Progenitor cell of endocrine pancreas (in vitro differentiated cells): ENCODE data around the gene THBD. TPM values are rescaled to one million over a fixed set of nuclear protein-coding genes. Genes with fewer than 3 reads are reported as not detected.

ENCODE experiments used
- DNase-seq: peaks from one replicate; pipeline ENCODE4 v3.0.0; 2021; ENCODE audit warnings: low spot score; ENCODE audit not compliant: unreplicated experiment
- H3K27ac Mint-ChIP-seq: 2 replicates; pipeline ENCODE4 v1.8.0; 2021; ENCODE audit warnings: mild to moderate bottlenecking, moderate library complexity, mixed read lengths
- H3K27me3 Mint-ChIP-seq: 2 replicates; pipeline ENCODE4 v1.8.0; 2021; ENCODE audit warnings: mixed read lengths
- H3K36me3 Mint-ChIP-seq: 2 replicates; pipeline ENCODE4 v1.8.0; 2022; ENCODE audit warnings: mixed read lengths; ENCODE audit not compliant: insufficient read depth
- H3K4me1 Mint-ChIP-seq: 2 replicates; pipeline ENCODE4 v1.8.0; 2021; ENCODE audit warnings: low read depth, mixed read lengths
- H3K4me3 Mint-ChIP-seq: 2 replicates; pipeline ENCODE4 v1.8.0; 2021; ENCODE audit warnings: low read depth, mild to moderate bottlenecking, moderate library complexity, mixed read lengths
- H3K9me3 Mint-ChIP-seq: 2 replicates; pipeline ENCODE4 v1.8.0; 2021; ENCODE audit warnings: low read depth, mixed read lengths
- total RNA-seq: library from RNA; stranded (reverse); gene quantifications from 2 replicates; pipeline ENCODE4 v1.2.1, GENCODE V29; 2021
- TF ChIP-seq, protein P1 (sequence below): fragments of 200-600 bp; sonication (generic); IDR thresholded peaks from one replicate; pipeline ENCODE4 v1.5.0; 2021; ENCODE audit warnings: antibody characterized with exemption, mild to moderate bottlenecking; ENCODE audit not compliant: unreplicated experiment

Gene THBD
- total RNA-seq, 1 donor from 2014 or later, result 0.19 TPM

DNA sequence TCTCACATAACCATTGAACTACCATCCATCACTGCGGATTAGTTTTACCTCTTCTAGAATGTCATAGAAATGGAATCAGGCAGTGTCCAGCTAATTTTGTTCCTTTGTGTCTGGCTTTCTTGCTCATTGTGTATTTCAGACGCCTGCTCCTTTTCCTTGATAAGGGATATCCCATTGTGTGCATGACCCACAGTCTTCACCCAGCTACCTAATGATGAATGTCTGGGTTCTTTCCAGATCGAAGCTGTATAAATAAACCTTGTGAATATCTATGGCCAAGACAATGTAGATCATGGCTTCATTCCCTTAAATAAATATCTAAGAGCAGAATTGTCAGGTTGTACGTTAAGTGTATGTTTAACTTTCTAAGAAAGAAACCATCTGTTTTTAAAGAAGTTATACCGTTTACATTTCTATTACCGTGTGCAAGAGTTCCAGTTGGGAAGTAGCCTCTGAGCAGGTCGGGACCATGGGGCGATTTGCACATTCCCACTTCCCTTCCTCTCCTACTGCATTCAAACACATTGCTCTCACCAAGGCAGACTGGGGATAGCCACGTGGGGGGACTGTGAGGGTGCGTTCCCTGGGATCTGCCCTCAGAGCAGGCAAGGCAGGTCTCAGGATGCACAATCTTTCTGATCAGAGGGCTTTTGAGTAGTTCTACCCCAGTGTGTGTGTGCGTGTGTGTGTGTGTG is 23.6 kb upstream of the THBD start:
- H3K27ac Mint-ChIP-seq, result no peak overlapping the region
- H3K9me3 Mint-ChIP-seq, result no peaks in the 10 kb centered on the region
- DNase-seq, result no peak
- peaks cover 21% of the 10 kb centered on the region for H3K4me1 Mint-ChIP-seq
- H3K36me3 Mint-ChIP-seq, result no peaks in the 10 kb centered on the region
- H3K27me3 Mint-ChIP-seq, result peaks cover 13% of the 10 kb centered on the region
- H3K4me3 Mint-ChIP-seq, result no peak overlapping the region
- TF ChIP-seq, protein P1, sequence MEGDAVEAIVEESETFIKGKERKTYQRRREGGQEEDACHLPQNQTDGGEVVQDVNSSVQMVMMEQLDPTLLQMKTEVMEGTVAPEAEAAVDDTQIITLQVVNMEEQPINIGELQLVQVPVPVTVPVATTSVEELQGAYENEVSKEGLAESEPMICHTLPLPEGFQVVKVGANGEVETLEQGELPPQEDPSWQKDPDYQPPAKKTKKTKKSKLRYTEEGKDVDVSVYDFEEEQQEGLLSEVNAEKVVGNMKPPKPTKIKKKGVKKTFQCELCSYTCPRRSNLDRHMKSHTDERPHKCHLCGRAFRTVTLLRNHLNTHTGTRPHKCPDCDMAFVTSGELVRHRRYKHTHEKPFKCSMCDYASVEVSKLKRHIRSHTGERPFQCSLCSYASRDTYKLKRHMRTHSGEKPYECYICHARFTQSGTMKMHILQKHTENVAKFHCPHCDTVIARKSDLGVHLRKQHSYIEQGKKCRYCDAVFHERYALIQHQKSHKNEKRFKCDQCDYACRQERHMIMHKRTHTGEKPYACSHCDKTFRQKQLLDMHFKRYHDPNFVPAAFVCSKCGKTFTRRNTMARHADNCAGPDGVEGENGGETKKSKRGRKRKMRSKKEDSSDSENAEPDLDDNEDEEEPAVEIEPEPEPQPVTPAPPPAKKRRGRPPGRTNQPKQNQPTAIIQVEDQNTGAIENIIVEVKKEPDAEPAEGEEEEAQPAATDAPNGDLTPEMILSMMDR, result no peak

DNA sequence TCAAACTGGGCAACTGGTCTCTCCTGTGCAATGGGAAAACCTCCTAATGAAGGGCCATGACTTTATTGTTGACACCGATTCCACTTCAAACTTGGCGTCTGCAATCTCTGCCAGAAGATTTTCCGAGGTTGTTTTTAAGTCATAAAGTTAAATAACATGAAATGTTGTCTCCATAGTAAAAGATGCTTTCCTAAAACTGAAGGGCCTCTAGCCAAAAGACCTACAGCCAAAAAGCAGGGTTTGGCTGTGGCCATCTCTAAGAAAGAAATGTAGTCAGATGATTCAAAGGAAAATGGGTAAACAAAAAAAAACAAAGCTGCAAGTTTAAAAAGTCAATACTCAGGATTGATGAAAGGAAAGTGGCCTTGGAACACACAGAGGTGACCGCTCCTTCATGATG is 22.5 kb upstream of the THBD start:
- TF ChIP-seq, protein P1, result no peak
- Mint-ChIP-seq H3K27me3 (peaks cover 8% of the 10 kb centered on the region), H3K4me3 (no peak overlapping the region), H3K9me3 (no peaks in the 10 kb centered on the region), H3K27ac (no peak overlapping the region), H3K4me1 (peaks cover 16% of the 10 kb centered on the region), H3K36me3 (no peaks in the 10 kb centered on the region)
- DNase-seq, result no peak

GRCh38 chr20:23071398-23071797 is 21.9 kb upstream of the THBD start:
- H3K9me3 Mint-ChIP-seq, result no peaks in the 10 kb centered on the region
- TF ChIP-seq, protein P1, result no peak
- no peaks in the 10 kb centered on the region for H3K36me3 Mint-ChIP-seq
- peaks cover 18% of the 10 kb centered on the region for H3K4me1 Mint-ChIP-seq
- peaks cover 8% of the 10 kb centered on the region for H3K27me3 Mint-ChIP-seq
- H3K4me3 Mint-ChIP-seq, result no peak overlapping the region
- H3K27ac Mint-ChIP-seq, result no peak overlapping the region
- DNase-seq, result no peak

DNA sequence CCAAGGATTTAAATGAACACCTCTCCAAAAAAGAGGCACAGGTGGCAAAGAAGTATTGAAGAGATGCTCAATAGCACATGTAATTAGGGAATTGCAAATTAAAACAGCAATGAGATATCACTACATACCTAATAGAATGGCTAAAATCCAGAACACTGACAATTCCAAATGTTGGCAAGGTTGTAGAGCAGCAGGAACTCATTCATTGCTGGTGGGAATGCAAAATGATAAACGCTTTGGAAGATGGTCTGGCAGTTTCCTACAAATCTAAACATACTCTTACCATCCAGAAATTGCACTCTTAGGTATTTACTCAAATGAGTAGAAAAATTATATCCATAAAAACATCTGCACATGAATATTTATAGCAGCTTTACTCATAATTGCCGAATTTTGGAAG is 19.6 kb upstream of the THBD start:
- Mint-ChIP-seq H3K9me3 (no peaks in the 10 kb centered on the region), H3K27ac (no peak overlapping the region), H3K36me3 (no peaks in the 10 kb centered on the region), H3K4me3 (no peak overlapping the region), H3K27me3 (peaks cover 11% of the 10 kb centered on the region), H3K4me1 (peaks cover 23% of the 10 kb centered on the region)
- no peak for DNase-seq
- TF ChIP-seq, protein P1, result no peak

GRCh38 chr20:23068283-23068682 is 18.8 kb upstream of the THBD start:
- DNase-seq, result no peak
- Mint-ChIP-seq H3K9me3 (no peaks in the 10 kb centered on the region), H3K27ac (no peak overlapping the region), H3K4me3 (no peak overlapping the region), H3K36me3 (no peaks in the 10 kb centered on the region), H3K4me1 (peaks cover 19% of the 10 kb centered on the region), H3K27me3 (peaks cover 17% of the 10 kb centered on the region)
- TF ChIP-seq, protein P1, result no peak
